DND-41 (cell line): Measurements from ENCODE around the gene MAP4K5.

ENCODE experiments used
- EZH2 ChIP-seq: IDR thresholded peaks from 3 replicates; pipeline ENCODE4 v1.6.1; 2012; ENCODE audit warnings: borderline replicate concordance, low read depth, mild to moderate bottlenecking, moderate library complexity, low read length, inconsistent platforms; ENCODE audit not compliant: severe bottlenecking
- TF ChIP-seq, protein P1 (sequence below): IDR thresholded peaks from 2 replicates; pipeline ENCODE4 v1.5.1; 2012; ENCODE audit warnings: borderline replicate concordance, low read length, moderate library complexity, mild to moderate bottlenecking; ENCODE audit not compliant: poor library complexity, severe bottlenecking; ENCODE audit errors: extremely low read depth

DNA sequence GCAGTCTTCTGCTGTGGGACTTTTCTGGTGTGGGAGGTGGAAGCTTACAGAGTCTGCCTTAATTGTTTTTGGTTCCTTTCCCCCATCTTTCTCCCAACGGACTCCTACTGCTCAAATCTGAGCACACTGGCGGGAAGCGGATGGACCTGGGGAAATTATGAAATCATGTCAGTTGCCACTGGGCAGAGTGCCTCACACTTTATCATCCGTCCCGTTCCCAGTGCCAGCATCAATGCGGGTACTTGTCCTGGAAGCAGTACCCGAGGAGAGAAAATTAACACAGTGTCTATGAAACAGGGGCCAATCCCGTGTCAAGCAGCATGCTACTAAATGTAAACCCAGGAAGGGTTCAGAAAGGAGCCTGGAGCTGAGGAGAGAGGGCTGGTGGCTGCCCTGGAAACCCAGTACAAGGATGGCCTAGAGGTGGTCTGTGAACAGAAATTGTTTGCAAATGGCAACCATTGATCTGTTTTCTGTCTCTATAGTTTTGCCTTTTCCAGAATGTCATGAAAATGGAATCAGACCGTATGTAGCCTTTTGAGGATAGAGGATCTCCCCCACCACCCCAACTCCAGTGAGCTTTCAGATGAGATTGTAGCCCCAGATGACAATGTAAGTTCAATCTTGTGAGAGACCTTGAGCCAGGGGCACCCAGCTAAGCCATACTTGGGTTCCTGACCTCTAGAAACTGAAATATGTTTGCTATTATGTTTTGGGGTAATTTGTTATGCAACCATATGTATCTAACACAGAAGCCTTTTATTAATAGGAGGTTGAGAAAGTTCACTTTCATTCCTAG, 134.8 kb downstream of the MAP4K5 start:
- TF ChIP-seq, protein P1, sequence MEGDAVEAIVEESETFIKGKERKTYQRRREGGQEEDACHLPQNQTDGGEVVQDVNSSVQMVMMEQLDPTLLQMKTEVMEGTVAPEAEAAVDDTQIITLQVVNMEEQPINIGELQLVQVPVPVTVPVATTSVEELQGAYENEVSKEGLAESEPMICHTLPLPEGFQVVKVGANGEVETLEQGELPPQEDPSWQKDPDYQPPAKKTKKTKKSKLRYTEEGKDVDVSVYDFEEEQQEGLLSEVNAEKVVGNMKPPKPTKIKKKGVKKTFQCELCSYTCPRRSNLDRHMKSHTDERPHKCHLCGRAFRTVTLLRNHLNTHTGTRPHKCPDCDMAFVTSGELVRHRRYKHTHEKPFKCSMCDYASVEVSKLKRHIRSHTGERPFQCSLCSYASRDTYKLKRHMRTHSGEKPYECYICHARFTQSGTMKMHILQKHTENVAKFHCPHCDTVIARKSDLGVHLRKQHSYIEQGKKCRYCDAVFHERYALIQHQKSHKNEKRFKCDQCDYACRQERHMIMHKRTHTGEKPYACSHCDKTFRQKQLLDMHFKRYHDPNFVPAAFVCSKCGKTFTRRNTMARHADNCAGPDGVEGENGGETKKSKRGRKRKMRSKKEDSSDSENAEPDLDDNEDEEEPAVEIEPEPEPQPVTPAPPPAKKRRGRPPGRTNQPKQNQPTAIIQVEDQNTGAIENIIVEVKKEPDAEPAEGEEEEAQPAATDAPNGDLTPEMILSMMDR: no peak
- TF ChIP-seq EZH2: no peak
